GM23338 (cell line): ENCODE data around the gene REPS1. TPM values are rescaled to one million over a fixed set of nuclear protein-coding genes. Genes with fewer than 3 reads are reported as not detected.
A peak's percentile ranks its signal among the peaks of the same experiment; 100 is the strongest.

Experiments used
- ATAC-seq: fragments of 200-7000 bp; cut with Tn5 transposase; 3 replicates; pipeline ENCODE4 v1.9.1; 2020
- DNase-seq: peaks from one replicate; pipeline ENCODE4 v3.0.0-alpha.2; 2015; ENCODE audit warnings: low spot score
- H2AFZ ChIP-seq: fragments of 200-600 bp; sonication (generic); 2 replicates; pipeline ENCODE4 v1.8.0; 2016; ENCODE audit warnings: antibody characterized with exemption, mild to moderate bottlenecking, moderate library complexity
- H3F3A ChIP-seq: fragments of 200-600 bp; sonication (generic); replicated peaks from 2 replicates; pipeline ENCODE4 v1.8.0; 2017; ENCODE audit warnings: antibody characterized with exemption, mixed run types, low read depth
- H3K27ac ChIP-seq: fragments of 200-600 bp; sonication (generic); 2 replicates; pipeline ENCODE4 v1.6.1; 2016; ENCODE audit warnings: low read depth
- H3K27me3 ChIP-seq: fragments of 200-600 bp; sonication (generic); 2 replicates; pipeline ENCODE4 v1.8.0; 2016; ENCODE audit warnings: mild to moderate bottlenecking, mixed run types, moderate library complexity; ENCODE audit not compliant: insufficient read depth
- H3K36me3 ChIP-seq: fragments of 200-600 bp; sonication (generic); 2 replicates; pipeline ENCODE4 v1.8.0; 2016; ENCODE audit warnings: mild to moderate bottlenecking; ENCODE audit not compliant: insufficient read depth
- H3K4me1 ChIP-seq: fragments of 200-600 bp; sonication (generic); 2 replicates; pipeline ENCODE4 v1.8.0; 2016; ENCODE audit warnings: mild to moderate bottlenecking, moderate library complexity; ENCODE audit not compliant: insufficient read depth
- H3K4me2 ChIP-seq: fragments of 200-600 bp; sonication (generic); 2 replicates; pipeline ENCODE4 v1.7.1; 2017; ENCODE audit warnings: mixed run types
- H3K4me3 ChIP-seq: fragments of 200-600 bp; sonication (generic); 2 replicates; pipeline ENCODE4 v1.6.1; 2016; ENCODE audit warnings: mixed run types
- H3K79me2 ChIP-seq: fragments of 200-600 bp; sonication (generic); replicated peaks from 2 replicates; pipeline ENCODE4 v1.8.0; 2017; ENCODE audit warnings: mild to moderate bottlenecking; ENCODE audit not compliant: insufficient read depth
- H3K9me2 ChIP-seq: fragments of 200-600 bp; sonication (generic); 2 replicates; pipeline ENCODE4 v1.8.0; 2017; ENCODE audit not compliant: insufficient read depth
- H4K20me1 ChIP-seq: fragments of 200-600 bp; sonication (generic); replicated peaks from 2 replicates; pipeline ENCODE4 v1.8.0; 2017; ENCODE audit warnings: mild to moderate bottlenecking; ENCODE audit not compliant: insufficient read depth
- H3K27ac Mint-ChIP-seq: 2 replicates; pipeline ENCODE4 v1.8.0; 2020; ENCODE audit warnings: inconsistent platforms, mild to moderate bottlenecking, moderate library complexity, mixed read lengths
- H3K27me3 Mint-ChIP-seq: 3 replicates; pipeline ENCODE4 v1.8.0; 2022; ENCODE audit warnings: low read depth, mild to moderate bottlenecking, moderate library complexity, mixed read lengths, inconsistent platforms; ENCODE audit not compliant: insufficient read depth, poor library complexity
- H3K36me3 Mint-ChIP-seq: 3 replicates; pipeline ENCODE4 v1.8.0; 2021; ENCODE audit warnings: low read depth, mild to moderate bottlenecking, inconsistent platforms, moderate library complexity, mixed read lengths
- H3K4me1 Mint-ChIP-seq: 3 replicates; pipeline ENCODE4 v1.8.0; 2020; ENCODE audit warnings: mild to moderate bottlenecking, inconsistent platforms, mixed read lengths
- H3K4me3 Mint-ChIP-seq: 3 replicates; pipeline ENCODE4 v1.8.0; 2021; ENCODE audit warnings: moderate library complexity, mild to moderate bottlenecking, inconsistent platforms, mixed read lengths
- H3K9me3 Mint-ChIP-seq: 3 replicates; pipeline ENCODE4 v1.8.0; 2020; ENCODE audit warnings: moderate library complexity, mild to moderate bottlenecking, inconsistent platforms, mixed read lengths
- EZH2 ChIP-seq: fragments of 200-600 bp; sonication (generic); IDR thresholded peaks from one replicate; pipeline ENCODE4 v1.8.0; 2017; ENCODE audit warnings: antibody characterized with exemption, mild to moderate bottlenecking, low read depth; ENCODE audit not compliant: unreplicated experiment
- NANOG ChIP-seq: IDR thresholded peaks from 2 replicates; pipeline ENCODE4 v1.6.1; 2016; ENCODE audit warnings: antibody characterized with exemption, borderline replicate concordance
- STAT1 ChIP-seq: IDR thresholded peaks from one replicate; pipeline ENCODE4 v1.6.1; 2016; ENCODE audit warnings: antibody characterized with exemption; ENCODE audit not compliant: unreplicated experiment
- ZNF331 ChIP-seq: fragments of 250-450 bp; sonication (Bioruptor Pico); IDR thresholded peaks from 2 replicates; pipeline ENCODE4 v1.5.0; 2020; ENCODE audit warnings: low read depth, mild to moderate bottlenecking, moderate library complexity
- polyA plus RNA-seq: library from polyadenylated mRNA; unstranded; fragments of >200 nt; fragmentation: Nextera tagmentation; extraction: Ambion mirVana; gene quantifications from 2 replicates; pipeline ENCODE4 v1.2.1, GENCODE V29; 2016
- total RNA-seq: library from RNA; depleted of rRNA; stranded (reverse); fragments of >200 nt; shearing (Covaris generic); gene quantifications from 2 replicates; pipeline ENCODE4 v1.2.3, GENCODE V29; 2014
- TF ChIP-seq, protein P1 (sequence below), 2 experiments: fragments of 200-600 bp in 1 of 2; sonication (generic) in 1 of 2; conservative IDR thresholded peaks; 2 replicates each; pipeline versions ENCODE4 v1.5.1 to v1.6.1; 2016 to 2017; ENCODE audit warnings: antibody characterized with exemption in 2 of 2, low read depth in 2 of 2, mild to moderate bottlenecking in 2 of 2, moderate library complexity in 1 of 2
- TF ChIP-seq, protein P2 (sequence below): IDR thresholded peaks from one replicate; pipeline ENCODE4 v1.6.1; 2018; ENCODE audit warnings: antibody characterized with exemption; ENCODE audit not compliant: unreplicated experiment
- TF ChIP-seq, protein P3 (sequence below): fragments of 250-450 bp; sonication (Bioruptor Pico); IDR thresholded peaks from 2 replicates; pipeline ENCODE4 v1.5.0; 2020; ENCODE audit warnings: mild to moderate bottlenecking, moderate library complexity

Gene REPS1
- total and polyA plus RNA-seq, 2 experiments from 2014 or later: 46.0 to 65.7 TPM

DNA sequence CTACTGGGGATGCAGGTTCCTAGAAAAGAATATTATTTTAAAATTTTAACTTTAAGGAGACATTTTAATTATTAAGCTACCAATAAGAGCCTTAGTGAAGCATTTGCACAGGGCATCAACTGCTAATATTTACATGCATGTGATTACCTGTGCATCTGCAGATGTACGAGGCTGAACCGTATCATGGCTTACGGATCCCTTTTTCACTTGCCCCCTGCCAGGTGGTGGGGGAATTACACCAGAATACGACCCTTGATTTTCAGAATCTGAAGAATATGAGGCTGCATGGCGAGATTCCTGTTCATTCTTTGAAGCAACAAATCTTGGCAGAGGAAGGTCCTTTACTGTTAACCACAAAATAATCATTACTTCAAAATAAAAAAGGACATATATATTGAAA is 42.7 kb downstream of the REPS1 start:
- H3K27ac ChIP-seq: no peak overlapping the region; the same call in 1 of the 2 replicates
- Mint-ChIP-seq H3K27me3 (peaks cover 1% of the 10 kb centered on the region), H3K4me1 (peaks cover 31% of the 10 kb centered on the region), H3K27ac (peak overlapping the region; percentile 93), H3K4me3 (no peak overlapping the region), H3K9me3 (no peaks in the 10 kb centered on the region), H3K36me3 (peaks cover 26% of the 10 kb centered on the region; the same call in 2 of the 3 replicates)
- no peak overlapping the region for H3K4me3 ChIP-seq
- peaks cover 10% of the 10 kb centered on the region; the same call in 1 of the 2 replicates for H3K36me3 ChIP-seq
- no peaks in the 10 kb centered on the region for H3K9me2 ChIP-seq
- peaks cover 37% of the 10 kb centered on the region for H3K79me2 ChIP-seq
- H3K4me1 ChIP-seq: peaks cover 22% of the 10 kb centered on the region
- peak; percentile 70 for DNase-seq
- H4K20me1 ChIP-seq: peaks cover 3% of the 10 kb centered on the region
- no peak overlapping the region for H2AFZ ChIP-seq
- H3K27me3 ChIP-seq: no peaks in the 10 kb centered on the region
- TF ChIP-seq, protein P1, sequence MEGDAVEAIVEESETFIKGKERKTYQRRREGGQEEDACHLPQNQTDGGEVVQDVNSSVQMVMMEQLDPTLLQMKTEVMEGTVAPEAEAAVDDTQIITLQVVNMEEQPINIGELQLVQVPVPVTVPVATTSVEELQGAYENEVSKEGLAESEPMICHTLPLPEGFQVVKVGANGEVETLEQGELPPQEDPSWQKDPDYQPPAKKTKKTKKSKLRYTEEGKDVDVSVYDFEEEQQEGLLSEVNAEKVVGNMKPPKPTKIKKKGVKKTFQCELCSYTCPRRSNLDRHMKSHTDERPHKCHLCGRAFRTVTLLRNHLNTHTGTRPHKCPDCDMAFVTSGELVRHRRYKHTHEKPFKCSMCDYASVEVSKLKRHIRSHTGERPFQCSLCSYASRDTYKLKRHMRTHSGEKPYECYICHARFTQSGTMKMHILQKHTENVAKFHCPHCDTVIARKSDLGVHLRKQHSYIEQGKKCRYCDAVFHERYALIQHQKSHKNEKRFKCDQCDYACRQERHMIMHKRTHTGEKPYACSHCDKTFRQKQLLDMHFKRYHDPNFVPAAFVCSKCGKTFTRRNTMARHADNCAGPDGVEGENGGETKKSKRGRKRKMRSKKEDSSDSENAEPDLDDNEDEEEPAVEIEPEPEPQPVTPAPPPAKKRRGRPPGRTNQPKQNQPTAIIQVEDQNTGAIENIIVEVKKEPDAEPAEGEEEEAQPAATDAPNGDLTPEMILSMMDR (conservative IDR thresholded peaks at IDR 0.05; ENCODE audit: low read depth in 2 of 2): peak; percentile 47 to 51
- TF ChIP-seq ZNF331: no peak
- TF ChIP-seq, protein P2, sequence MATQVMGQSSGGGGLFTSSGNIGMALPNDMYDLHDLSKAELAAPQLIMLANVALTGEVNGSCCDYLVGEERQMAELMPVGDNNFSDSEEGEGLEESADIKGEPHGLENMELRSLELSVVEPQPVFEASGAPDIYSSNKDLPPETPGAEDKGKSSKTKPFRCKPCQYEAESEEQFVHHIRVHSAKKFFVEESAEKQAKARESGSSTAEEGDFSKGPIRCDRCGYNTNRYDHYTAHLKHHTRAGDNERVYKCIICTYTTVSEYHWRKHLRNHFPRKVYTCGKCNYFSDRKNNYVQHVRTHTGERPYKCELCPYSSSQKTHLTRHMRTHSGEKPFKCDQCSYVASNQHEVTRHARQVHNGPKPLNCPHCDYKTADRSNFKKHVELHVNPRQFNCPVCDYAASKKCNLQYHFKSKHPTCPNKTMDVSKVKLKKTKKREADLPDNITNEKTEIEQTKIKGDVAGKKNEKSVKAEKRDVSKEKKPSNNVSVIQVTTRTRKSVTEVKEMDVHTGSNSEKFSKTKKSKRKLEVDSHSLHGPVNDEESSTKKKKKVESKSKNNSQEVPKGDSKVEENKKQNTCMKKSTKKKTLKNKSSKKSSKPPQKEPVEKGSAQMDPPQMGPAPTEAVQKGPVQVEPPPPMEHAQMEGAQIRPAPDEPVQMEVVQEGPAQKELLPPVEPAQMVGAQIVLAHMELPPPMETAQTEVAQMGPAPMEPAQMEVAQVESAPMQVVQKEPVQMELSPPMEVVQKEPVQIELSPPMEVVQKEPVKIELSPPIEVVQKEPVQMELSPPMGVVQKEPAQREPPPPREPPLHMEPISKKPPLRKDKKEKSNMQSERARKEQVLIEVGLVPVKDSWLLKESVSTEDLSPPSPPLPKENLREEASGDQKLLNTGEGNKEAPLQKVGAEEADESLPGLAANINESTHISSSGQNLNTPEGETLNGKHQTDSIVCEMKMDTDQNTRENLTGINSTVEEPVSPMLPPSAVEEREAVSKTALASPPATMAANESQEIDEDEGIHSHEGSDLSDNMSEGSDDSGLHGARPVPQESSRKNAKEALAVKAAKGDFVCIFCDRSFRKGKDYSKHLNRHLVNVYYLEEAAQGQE: no peak
- H3K4me2 ChIP-seq: no peak overlapping the region
- peak; percentile 64 for ATAC-seq
- H3F3A ChIP-seq: no peaks in the 10 kb centered on the region

DNA sequence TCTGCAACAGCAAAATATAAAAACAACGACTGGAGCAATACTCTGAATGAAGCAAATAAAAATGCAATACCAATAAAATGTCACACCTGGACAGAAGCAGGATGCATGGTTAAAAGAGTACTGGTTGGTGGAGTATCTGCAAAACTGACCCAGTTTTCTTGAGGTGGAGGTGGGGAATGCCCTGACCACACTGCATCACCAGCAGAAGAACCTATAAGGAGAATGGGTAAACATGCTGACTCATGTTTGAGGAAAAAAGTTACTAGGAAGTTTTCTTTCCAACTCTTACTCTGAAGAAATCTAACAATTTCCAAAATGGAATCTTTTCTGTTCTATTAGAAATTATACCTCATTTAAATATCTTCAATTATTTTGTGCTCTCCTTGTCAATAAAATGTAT is 43.6 kb downstream of the REPS1 start:
- H3K4me3 ChIP-seq: no peak overlapping the region
- no peak overlapping the region for H3K4me3 Mint-ChIP-seq
- H2AFZ ChIP-seq: no peak overlapping the region
- H3K79me2 ChIP-seq: peaks cover 27% of the 10 kb centered on the region
- ATAC-seq (no peak; the same call in 2 of the 3 replicates), DNase-seq (no peak)
- peaks cover 35% of the 10 kb centered on the region; the same call in 2 of the 3 replicates for H3K36me3 Mint-ChIP-seq
- no peaks in the 10 kb centered on the region for H3K27me3 ChIP-seq
- H3K27ac ChIP-seq: no peak overlapping the region
- H3K4me1 ChIP-seq: peaks cover 19% of the 10 kb centered on the region
- no peak overlapping the region for H3K4me2 ChIP-seq
- no peaks in the 10 kb centered on the region; the same call in none of the 2 replicates for H4K20me1 ChIP-seq
- peaks cover 10% of the 10 kb centered on the region; the same call in 1 of the 2 replicates for H3K36me3 ChIP-seq
- no peaks in the 10 kb centered on the region for H3K9me3 Mint-ChIP-seq
- H3F3A ChIP-seq: no peaks in the 10 kb centered on the region
- H3K27me3 Mint-ChIP-seq: no peaks in the 10 kb centered on the region
- peak overlapping the region; percentile 84 for H3K27ac Mint-ChIP-seq
- H3K9me2 ChIP-seq: no peaks in the 10 kb centered on the region
- H3K4me1 Mint-ChIP-seq: peaks cover 27% of the 10 kb centered on the region
- TF ChIP-seq NANOG (no peak), EZH2 (no peak), STAT1 (no peak)
- TF ChIP-seq, protein P3, sequence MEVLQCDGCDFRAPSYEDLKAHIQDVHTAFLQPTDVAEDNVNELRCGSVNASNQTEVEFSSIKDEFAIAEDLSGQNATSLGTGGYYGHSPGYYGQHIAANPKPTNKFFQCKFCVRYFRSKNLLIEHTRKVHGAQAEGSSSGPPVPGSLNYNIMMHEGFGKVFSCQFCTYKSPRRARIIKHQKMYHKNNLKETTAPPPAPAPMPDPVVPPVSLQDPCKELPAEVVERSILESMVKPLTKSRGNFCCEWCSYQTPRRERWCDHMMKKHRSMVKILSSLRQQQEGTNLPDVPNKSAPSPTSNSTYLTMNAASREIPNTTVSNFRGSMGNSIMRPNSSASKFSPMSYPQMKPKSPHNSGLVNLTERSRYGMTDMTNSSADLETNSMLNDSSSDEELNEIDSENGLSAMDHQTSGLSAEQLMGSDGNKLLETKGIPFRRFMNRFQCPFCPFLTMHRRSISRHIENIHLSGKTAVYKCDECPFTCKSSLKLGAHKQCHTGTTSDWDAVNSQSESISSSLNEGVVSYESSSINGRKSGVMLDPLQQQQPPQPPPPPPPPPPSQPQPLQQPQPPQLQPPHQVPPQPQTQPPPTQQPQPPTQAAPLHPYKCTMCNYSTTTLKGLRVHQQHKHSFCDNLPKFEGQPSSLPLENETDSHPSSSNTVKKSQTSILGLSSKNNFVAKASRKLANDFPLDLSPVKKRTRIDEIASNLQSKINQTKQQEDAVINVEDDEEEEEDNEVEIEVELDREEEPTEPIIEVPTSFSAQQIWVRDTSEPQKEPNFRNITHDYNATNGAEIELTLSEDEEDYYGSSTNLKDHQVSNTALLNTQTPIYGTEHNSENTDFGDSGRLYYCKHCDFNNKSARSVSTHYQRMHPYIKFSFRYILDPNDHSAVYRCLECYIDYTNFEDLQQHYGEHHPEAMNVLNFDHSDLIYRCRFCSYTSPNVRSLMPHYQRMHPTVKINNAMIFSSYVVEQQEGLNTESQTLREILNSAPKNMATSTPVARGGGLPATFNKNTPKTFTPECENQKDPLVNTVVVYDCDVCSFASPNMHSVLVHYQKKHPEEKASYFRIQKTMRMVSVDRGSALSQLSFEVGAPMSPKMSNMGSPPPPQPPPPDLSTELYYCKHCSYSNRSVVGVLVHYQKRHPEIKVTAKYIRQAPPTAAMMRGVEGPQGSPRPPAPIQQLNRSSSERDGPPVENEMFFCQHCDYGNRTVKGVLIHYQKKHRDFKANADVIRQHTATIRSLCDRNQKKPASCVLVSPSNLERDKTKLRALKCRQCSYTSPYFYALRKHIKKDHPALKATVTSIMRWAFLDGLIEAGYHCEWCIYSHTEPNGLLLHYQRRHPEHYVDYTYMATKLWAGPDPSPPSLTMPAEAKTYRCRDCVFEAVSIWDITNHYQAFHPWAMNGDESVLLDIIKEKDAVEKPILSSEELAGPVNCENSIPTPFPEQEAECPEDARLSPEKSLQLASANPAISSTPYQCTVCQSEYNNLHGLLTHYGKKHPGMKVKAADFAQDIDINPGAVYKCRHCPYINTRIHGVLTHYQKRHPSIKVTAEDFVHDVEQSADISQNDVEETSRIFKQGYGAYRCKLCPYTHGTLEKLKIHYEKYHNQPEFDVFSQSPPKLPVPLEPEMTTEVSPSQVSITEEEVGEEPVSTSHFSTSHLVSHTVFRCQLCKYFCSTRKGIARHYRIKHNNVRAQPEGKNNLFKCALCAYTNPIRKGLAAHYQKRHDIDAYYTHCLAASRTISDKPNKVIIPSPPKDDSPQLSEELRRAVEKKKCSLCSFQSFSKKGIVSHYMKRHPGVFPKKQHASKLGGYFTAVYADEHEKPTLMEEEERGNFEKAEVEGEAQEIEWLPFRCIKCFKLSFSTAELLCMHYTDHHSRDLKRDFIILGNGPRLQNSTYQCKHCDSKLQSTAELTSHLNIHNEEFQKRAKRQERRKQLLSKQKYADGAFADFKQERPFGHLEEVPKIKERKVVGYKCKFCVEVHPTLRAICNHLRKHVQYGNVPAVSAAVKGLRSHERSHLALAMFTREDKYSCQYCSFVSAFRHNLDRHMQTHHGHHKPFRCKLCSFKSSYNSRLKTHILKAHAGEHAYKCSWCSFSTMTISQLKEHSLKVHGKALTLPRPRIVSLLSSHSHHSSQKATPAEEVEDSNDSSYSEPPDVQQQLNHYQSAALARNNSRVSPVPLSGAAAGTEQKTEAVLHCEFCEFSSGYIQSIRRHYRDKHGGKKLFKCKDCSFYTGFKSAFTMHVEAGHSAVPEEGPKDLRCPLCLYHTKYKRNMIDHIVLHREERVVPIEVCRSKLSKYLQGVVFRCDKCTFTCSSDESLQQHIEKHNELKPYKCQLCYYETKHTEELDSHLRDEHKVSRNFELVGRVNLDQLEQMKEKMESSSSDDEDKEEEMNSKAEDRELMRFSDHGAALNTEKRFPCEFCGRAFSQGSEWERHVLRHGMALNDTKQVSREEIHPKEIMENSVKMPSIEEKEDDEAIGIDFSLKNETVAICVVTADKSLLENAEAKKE (CRISPR knock-in tag): no peak
- TF ChIP-seq, protein P1 (conservative IDR thresholded peaks at IDR 0.05; ENCODE audit: low read depth in 2 of 2): no peak
